GM12801 (cell line): Measurements from ENCODE around the gene HAUS1.

ENCODE experiments used
- CTCF ChIP-seq: IDR thresholded peaks from one replicate; pipeline ENCODE4 v1.5.1; 2011; ENCODE audit warnings: control low read depth; ENCODE audit not compliant: insufficient read length; ENCODE audit errors: extremely low read depth

The HAUS1 gene

GRCh38 chr18:46067438-46068007 is 36.7 kb upstream of the HAUS1 start:
- no peak for TF ChIP-seq CTCF

- no peak for TF ChIP-seq CTCF
Measured at GRCh38 chr18:46068763-46069162, 35.4 kb upstream of the HAUS1 start.

- TF ChIP-seq CTCF: no peak
Measured at GRCh38 chr18:46069524-46069923, 34.7 kb upstream of the HAUS1 start.

GRCh38 chr18:46070232-46070631 is 34.0 kb upstream of the HAUS1 start:
- no peak for TF ChIP-seq CTCF

GRCh38 chr18:46070815-46071652 is 33.2 kb upstream of the HAUS1 start:
- no peak for TF ChIP-seq CTCF

DNA sequence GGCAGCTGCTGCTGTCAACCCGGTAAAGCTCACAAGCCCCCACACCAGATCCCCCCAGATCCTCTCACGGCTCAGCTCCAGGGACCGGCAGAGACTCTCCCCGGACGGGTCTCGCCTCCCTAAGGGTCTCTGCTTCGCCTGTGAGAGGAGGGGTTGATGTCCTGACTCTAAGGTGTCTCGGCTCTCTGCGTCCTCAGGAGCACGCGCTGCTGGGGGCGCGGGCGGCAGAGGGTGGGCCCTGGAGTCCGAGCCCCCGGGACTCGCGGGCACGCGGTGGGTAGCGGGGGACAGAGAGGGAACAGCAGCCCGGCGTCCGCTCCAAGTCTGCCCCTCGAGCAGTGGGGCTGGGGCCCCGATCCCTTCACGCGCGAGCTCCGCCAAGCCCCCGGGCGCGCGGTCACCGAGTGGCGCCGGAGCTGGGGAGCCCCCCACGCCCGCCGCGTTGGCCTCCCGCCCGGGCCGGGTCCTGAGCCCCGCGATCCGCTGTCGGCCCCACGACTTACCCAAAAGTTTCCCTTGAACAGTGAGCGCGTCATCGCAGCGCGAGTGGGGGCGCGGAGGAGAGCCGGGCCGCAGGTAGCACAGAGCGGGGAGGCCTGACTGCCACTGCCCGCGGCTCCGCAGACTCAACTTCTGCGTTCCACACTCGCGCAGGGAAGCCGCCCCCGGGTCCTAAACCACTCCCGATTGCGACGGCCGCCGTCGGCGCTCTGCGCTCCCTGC is 32.4 kb upstream of the HAUS1 start, which contains the start of gene PSTPIP2:
TSS of gene PSTPIP2 (minus strand) at position 608 of the 723 bp plus-strand sequence. CDS start at position 536, 72 bp downstream.
- TF ChIP-seq CTCF: no peak

DNA sequence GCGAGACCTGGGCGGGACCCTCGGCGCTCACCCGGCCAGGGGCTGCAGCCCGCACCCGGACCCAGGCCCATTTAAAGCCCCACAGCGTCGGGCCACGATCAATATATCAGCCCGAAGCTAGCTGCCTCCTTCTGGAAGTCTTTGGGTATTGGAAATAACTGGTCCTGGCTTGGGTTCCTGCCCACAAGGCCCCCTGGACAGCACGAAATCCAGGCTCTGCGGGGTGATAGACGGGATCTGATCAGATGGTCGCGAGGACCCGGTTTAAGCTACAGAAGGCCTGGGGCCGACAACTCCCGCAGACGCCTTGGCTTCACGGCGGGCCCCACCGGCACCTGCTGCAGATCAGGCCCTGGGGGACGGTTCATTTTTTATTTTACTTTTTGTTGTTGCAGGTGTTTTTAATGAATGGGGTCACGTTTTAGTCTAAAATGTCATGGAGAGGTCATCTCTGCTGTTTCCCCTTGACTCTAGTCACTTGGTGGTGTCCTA is 31.8 kb upstream of the HAUS1 start:
- no peak for TF ChIP-seq CTCF
